Pancreas (tissue), 10 donors: Measurements from ENCODE around the gene CITED4. TPM values are rescaled to one million over a fixed set of nuclear protein-coding genes. Genes with fewer than 3 reads are reported as not detected.
A peak's percentile ranks its signal among the peaks of the same experiment; 100 is the strongest.

Source experiments
- ATAC-seq, 4 donors: fragments of 200-7000 bp; cut with Tn5 transposase; one replicate each; pipeline versions ENCODE4 v1.8.0 to v1.9.1; 2020; ENCODE audit warnings: mild to moderate bottlenecking in 4 of 4, moderate library complexity in 4 of 4
- DNase-seq, 6 donors: peaks; one replicate each; pipeline ENCODE4 v3.0.0-alpha.2; 2020
- FAIRE-seq: peaks from 2 replicates; lab custom pipeline; 2012; peaks lifted over from hg19 to GRCh38; lab: Jason Lieb, UNC
- H3K27ac ChIP-seq, 4 donors: fragments of 200-600 bp; sonication (generic); 1 replicate in 3 of 4; 2 replicates in 1 of 4; pipeline versions ENCODE4 v1.5.0 to v1.8.0; 2020
- H3K27me3 ChIP-seq, 4 donors: fragments of 200-600 bp; one replicate each; pipeline ENCODE4 v1.8.0; 2021
- H3K36me3 ChIP-seq, 3 donors: fragments of 200-600 bp; sonication (generic) in 1 of 3; one replicate each; pipeline versions ENCODE4 v1.5.0 to v1.8.0; 2020 to 2021
- H3K4me1 ChIP-seq, 3 donors: fragments of 200-600 bp; one replicate each; pipeline ENCODE4 v1.8.0; 2021
- H3K4me3 ChIP-seq, 4 donors: fragments of 200-600 bp; sonication (generic) in 2 of 4; one replicate each; pipeline versions ENCODE4 v1.5.0 to v1.8.0; 2020 to 2021
- H3K9me3 ChIP-seq, 4 donors: fragments of 200-600 bp; one replicate each; pipeline ENCODE4 v1.8.0; 2021
- CTCF ChIP-seq, 4 donors: fragments of 200-600 bp; sonication (generic) in 3 of 4; IDR thresholded peaks; one replicate each; pipeline versions ENCODE4 v1.5.0 to v1.8.0; 2021; ENCODE audit warnings: antibody characterized with exemption in 4 of 4
- WGBS, 2 donors: extraction: QIAGEN DNeasy Blood & Tissue Kit; methylation state at CpG; one replicate each; pipeline ENCODE4 v1.1.7; 2013; 5-methylcytosine and 5-hydroxymethylcytosine counted together
- intact Hi-C, 3 donors: fragments of 100-400 bp; cut with DNase I; formaldehyde crosslinking; loops; one replicate each; pipeline versions ENCODE4 v1.11.1 to v1.14.2; 2022
- polyA plus RNA-seq, 2 donors: library from polyadenylated mRNA; stranded (reverse); fragments of 200-250 nt; gene quantifications; one replicate each; pipeline ENCODE4 v1.2.3, GENCODE V29; 2013
- total RNA-seq, 6 donors: library from RNA; stranded (reverse); fragmentation: NEBNext Ultra II Directional in 4 of 6; extraction: Animal tissue kit (Norgen Biotek cat#: 25700) in 4 of 6; gene quantifications; one replicate each; pipeline versions ENCODE4 v1.2.1 to v1.2.4, GENCODE V29; 2021 to 2023
- donor health status: healthy with polysubstance abuse.
- donor health status: DM: no; HTN: no; CAD: no; lungs with moderate emphysema.
- donor health status: DM: no; HTN: no; CAD: no.
- donor health status: control.
- donor health status: control.
- donor health status: Bipolar disorder and iron deficiency.
- donor health status: DM: yes; HTN: yes; CAD: no.
- donor health status: DM: no; HTN: no; CAD: no.
- donor health status: DM: no; HTN: no; CAD: no.
- donor health status: DM: yes; HTN: yes; CAD: no.

Gene CITED4
- total and polyA plus RNA-seq, 8 donors: 41.1 to 81.2 (median 51.1) TPM

- DNase-seq: no peak
- Histone ChIP-seq H3K27ac (no peak overlapping the region), H3K36me3 (no peaks in the 10 kb centered on the region), H3K9me3 (no peaks in the 10 kb centered on the region), H3K4me1 (peaks cover 0 to 8% (median 4%) of the 10 kb centered on the region in 3 donors), H3K4me3 (no peak overlapping the region), H3K27me3 (no peaks in the 10 kb centered on the region)
- FAIRE-seq: no peak
- intact Hi-C loops: no loop called here
- 87 to 92% methylated on average over 9 of the region's 9 CpGs for WGBS, 2 donors
- ATAC-seq: no peak
- TF ChIP-seq CTCF (IDR thresholded peaks at IDR 0.05): no peak
These were observed 5.4 kb downstream of the CITED4 start for GRCh38 chr1:40856656-40857302.

- Histone ChIP-seq H3K4me1 (peaks cover 0 to 8% (median 4%) of the 10 kb centered on the region in 3 donors), H3K4me3 (no peak overlapping the region), H3K27ac (peak overlapping the region in 1 of 4 donors; percentile 5), H3K27me3 (no peaks in the 10 kb centered on the region), H3K36me3 (no peaks in the 10 kb centered on the region), H3K9me3 (no peaks in the 10 kb centered on the region)
- DNase-seq (peak in 3 of 6 donors; percentile 31 to 55 (median 41)), ATAC-seq (peak; percentile 56 to 82 (median 64)), FAIRE-seq (no peak)
- intact Hi-C loops: no loop called here
- TF ChIP-seq CTCF (IDR thresholded peaks at IDR 0.05): no peak
- 34 to 36% methylated on average over 3 of the region's 3 CpGs for WGBS, 2 donors
These were observed 6.0 kb downstream of the CITED4 start for GRCh38 chr1:40856116-40856515.

GRCh38 chr1:40855513-40855912, 6.7 kb downstream of the CITED4 start:
- H3K4me3 ChIP-seq: no peak overlapping the region
- no peaks in the 10 kb centered on the region for H3K27me3 ChIP-seq
- no peak for ATAC-seq
- WGBS, 2 donors: 85 to 89% methylated on average over 6 of the region's 6 CpGs
- DNase-seq: no peak
- TF ChIP-seq CTCF (IDR thresholded peaks at IDR 0.05): no peak
- no peaks in the 10 kb centered on the region for H3K36me3 ChIP-seq
- FAIRE-seq: no peak
- intact Hi-C loops: no loop called here
- H3K27ac ChIP-seq: peak overlapping the region in 2 of 4 donors; percentile 5 to 17
- peaks cover 0 to 8% (median 4%) of the 10 kb centered on the region in 3 donors for H3K4me1 ChIP-seq
- no peaks in the 10 kb centered on the region for H3K9me3 ChIP-seq

DNA sequence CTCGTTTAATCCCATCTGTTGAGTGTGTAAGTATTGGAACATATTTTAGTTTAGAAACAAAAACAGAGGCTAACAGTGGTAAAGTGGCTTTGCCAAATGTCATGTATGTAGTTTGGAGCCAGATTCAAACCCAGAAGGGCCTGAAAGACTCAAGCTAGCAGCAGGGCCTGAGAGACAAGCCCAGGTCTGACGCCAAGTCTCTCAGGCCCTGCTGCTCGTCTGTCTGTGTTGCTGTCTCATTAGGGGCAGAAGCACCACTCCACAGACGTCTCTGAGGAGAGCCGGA, 8.3 kb downstream of the CITED4 start:
- DNase-seq (no peak), FAIRE-seq (no peak), ATAC-seq (no peak)
- Histone ChIP-seq H3K4me1 (peaks cover 7 to 19% (median 12%) of the 10 kb centered on the region in 3 donors), H3K9me3 (no peaks in the 10 kb centered on the region), H3K27me3 (no peaks in the 10 kb centered on the region), H3K36me3 (no peaks in the 10 kb centered on the region), H3K4me3 (no peak overlapping the region), H3K27ac (no peak overlapping the region)
- intact Hi-C loops: loop anchor here in 1 of 3 donors (5.0 kb wide), 1 partner anchor 98 kb away; no protein-coding TSS in a partner anchor
- 75 to 78% methylated on average over 5 of the region's 5 CpGs for WGBS, 2 donors
- no peak for TF ChIP-seq CTCF (IDR thresholded peaks at IDR 0.05)
